Calu3 (cell line): ENCODE results near the gene GRAMD2B. TPM values are rescaled to one million over a fixed set of nuclear protein-coding genes. Genes with fewer than 3 reads are reported as not detected.

Experiments used
- BruUV-seq: library from RNA; stranded (reverse); fragments of 400-500 nt; replicated peaks from 2 replicates; lab custom pipeline; 2021; lab: Mats Ljungman, UMichigan
- CTCF ChIA-PET: fragments of 300-600 bp; sonication (Branson Sonifier 250); formaldehyde crosslinking; loops from one replicate; lab custom pipeline; 2022; ENCODE audit warnings: antibody characterized with exemption; lab: Charles Lee
- DNase-seq: peaks from one replicate; pipeline ENCODE4 v3.0.0; 2022
- H3K27ac Mint-ChIP-seq: one replicate; pipeline ENCODE4 v1.8.0; 2022; ENCODE audit warnings: mixed read lengths; ENCODE audit not compliant: unreplicated experiment
- H3K27me3 Mint-ChIP-seq: one replicate; pipeline ENCODE4 v1.8.0; 2022; ENCODE audit warnings: mixed read lengths; ENCODE audit not compliant: unreplicated experiment
- H3K36me3 Mint-ChIP-seq: one replicate; pipeline ENCODE4 v1.8.0; 2022; ENCODE audit warnings: mild to moderate bottlenecking, moderate library complexity, mixed read lengths; ENCODE audit not compliant: insufficient read depth, unreplicated experiment
- H3K4me1 Mint-ChIP-seq: one replicate; pipeline ENCODE4 v1.8.0; 2022; ENCODE audit warnings: mild to moderate bottlenecking, low read depth, mixed read lengths; ENCODE audit not compliant: unreplicated experiment
- H3K4me3 Mint-ChIP-seq: one replicate; pipeline ENCODE4 v1.8.0; 2022; ENCODE audit warnings: mild to moderate bottlenecking, low read depth, moderate library complexity, mixed read lengths; ENCODE audit not compliant: unreplicated experiment
- H3K9me3 Mint-ChIP-seq: one replicate; pipeline ENCODE4 v1.8.0; 2022; ENCODE audit warnings: low read depth, mixed read lengths; ENCODE audit not compliant: unreplicated experiment
- CTCF ChIP-seq: fragments of 200-600 bp; IDR thresholded peaks from one replicate; pipeline ENCODE4 v1.8.0; 2022; ENCODE audit warnings: antibody characterized with exemption; ENCODE audit not compliant: unreplicated experiment
- intact Hi-C: fragments of 100-400 bp; cut with micrococcal nuclease; formaldehyde crosslinking; loops from one replicate; pipeline ENCODE4 v1.10.0; 2022; ENCODE audit not compliant: unreplicated experiment
- total RNA-seq: library from RNA; stranded (reverse); gene quantifications from 2 replicates; pipeline ENCODE4 v1.2.3, GENCODE V29; 2022

The GRAMD2B gene
- total RNA-seq, 1 experiment from 2014 or later, result 23.0 TPM

GRCh38 chr5:126383246-126383645 lies 40.0 kb upstream of the GRAMD2B start:
- no peak for DNase-seq
- Mint-ChIP-seq H3K9me3 (peaks cover 7% of the 10 kb centered on the region), H3K4me3 (no peak overlapping the region), H3K27me3 (no peaks in the 10 kb centered on the region), H3K27ac (no peak overlapping the region), H3K4me1 (peaks cover 30% of the 10 kb centered on the region), H3K36me3 (peaks cover 5% of the 10 kb centered on the region)
- BruUV-seq, result no TSS peak
- intact Hi-C loops, result no loop called here
- no peak for TF ChIP-seq CTCF
- CTCF ChIA-PET, result no interaction called here

GRCh38 chr5:126383776-126384175 lies 39.4 kb upstream of the GRAMD2B start:
- H3K9me3 Mint-ChIP-seq, result peaks cover 7% of the 10 kb centered on the region
- H3K36me3 Mint-ChIP-seq, result peaks cover 5% of the 10 kb centered on the region
- H3K4me3 Mint-ChIP-seq, result no peak overlapping the region
- intact Hi-C loops, result no loop called here
- BruUV-seq, result no TSS peak
- no peak for TF ChIP-seq CTCF
- CTCF ChIA-PET, result no interaction called here
- no peaks in the 10 kb centered on the region for H3K27me3 Mint-ChIP-seq
- no peak overlapping the region for H3K27ac Mint-ChIP-seq
- DNase-seq, result no peak
- H3K4me1 Mint-ChIP-seq, result peaks cover 30% of the 10 kb centered on the region

GRCh38 chr5:126384985-126385384 lies 38.2 kb upstream of the GRAMD2B start:
- peak overlapping the region; percentile 36 for H3K4me3 Mint-ChIP-seq
- H3K4me1 Mint-ChIP-seq, result peaks cover 30% of the 10 kb centered on the region
- DNase-seq, result peak; percentile 43
- peak overlapping the region; percentile 69 for H3K27ac Mint-ChIP-seq
- intact Hi-C loops, result loop anchor here (1.0 kb wide), 1 partner anchor 31 kb away; no protein-coding TSS in a partner anchor
- no peaks in the 10 kb centered on the region for H3K27me3 Mint-ChIP-seq
- no peak for TF ChIP-seq CTCF
- H3K9me3 Mint-ChIP-seq, result peaks cover 7% of the 10 kb centered on the region
- H3K36me3 Mint-ChIP-seq, result peaks cover 5% of the 10 kb centered on the region
- no TSS peak for BruUV-seq
- CTCF ChIA-PET, result interaction anchor here (1.0 kb wide), 1 partner anchor 14 kb away, joined by 9 read pairs; no protein-coding TSS in a partner anchor

- H3K4me1 Mint-ChIP-seq, result peaks cover 30% of the 10 kb centered on the region
- H3K9me3 Mint-ChIP-seq, result peaks cover 3% of the 10 kb centered on the region
- no peak for DNase-seq
- CTCF ChIA-PET, result interaction anchor here (1.0 kb wide), 1 partner anchor 15 kb away, joined by 9 read pairs; no protein-coding TSS in a partner anchor
- intact Hi-C loops, result loop anchor here (1.0 kb wide), 1 partner anchor 32 kb away; no protein-coding TSS in a partner anchor
- peaks cover 5% of the 10 kb centered on the region for H3K36me3 Mint-ChIP-seq
- H3K27me3 Mint-ChIP-seq, result no peaks in the 10 kb centered on the region
- peak overlapping the region; percentile 36 for H3K4me3 Mint-ChIP-seq
- BruUV-seq, result no TSS peak
- peak overlapping the region; percentile 69 for H3K27ac Mint-ChIP-seq
- no peak for TF ChIP-seq CTCF
Measured at GRCh38 chr5:126385524-126386502, 37.4 kb upstream of the GRAMD2B start.
